HepG2 (cell line): Measurements from ENCODE around the gene BAHCC1. TPM values are rescaled to one million over a fixed set of nuclear protein-coding genes. Genes with fewer than 3 reads are reported as not detected.

Experiments
- BATF2 ChIP-seq: sonication (generic); formaldehyde crosslinking; IDR thresholded peaks from 2 replicates; pipeline ENCODE4 v1.8.0; 2022; ENCODE audit warnings: mild to moderate bottlenecking, missing genetic modification reagents, moderate library complexity
- E2F2 ChIP-seq: sonication (generic); formaldehyde crosslinking; IDR thresholded peaks from 2 replicates; pipeline ENCODE4 v1.4.0; 2020; ENCODE audit warnings: missing genetic modification reagents, borderline replicate concordance
- GTF3A ChIP-seq: sonication (generic); formaldehyde crosslinking; conservative IDR thresholded peaks from 2 replicates; pipeline ENCODE4 v1.4.0; 2020; ENCODE audit warnings: mild to moderate bottlenecking, missing genetic modification reagents
- HMG20B ChIP-seq: conservative IDR thresholded peaks from 2 replicates; pipeline ENCODE4 v1.6.1; 2016; ENCODE audit warnings: missing genetic modification reagents, missing compliant biosample characterization
- IRF1 ChIP-seq: sonication (generic); formaldehyde crosslinking; IDR thresholded peaks from 2 replicates; pipeline ENCODE4 v1.4.0; 2020; ENCODE audit warnings: low read depth, mild to moderate bottlenecking, missing genetic modification reagents
- NCOA1 ChIP-seq: sonication (generic); formaldehyde crosslinking; IDR thresholded peaks from 2 replicates; pipeline ENCODE4 v1.9.0; 2021; ENCODE audit warnings: missing genetic modification reagents
- NFE2L1 ChIP-seq: sonication (generic); formaldehyde crosslinking; IDR thresholded peaks from 2 replicates; pipeline ENCODE4 v1.4.0; 2020; ENCODE audit warnings: missing genetic modification reagents, mild to moderate bottlenecking, borderline replicate concordance
- POGZ ChIP-seq: sonication (generic); formaldehyde crosslinking; IDR thresholded peaks from 2 replicates; pipeline ENCODE4 v1.4.0; 2020; ENCODE audit warnings: mild to moderate bottlenecking, missing genetic modification reagents
- POLR2G ChIP-seq: fragments of 200-400 bp; formaldehyde crosslinking; IDR thresholded peaks from 2 replicates; pipeline ENCODE4 v1.6.1; 2018; ENCODE audit warnings: mild to moderate bottlenecking, low read depth, low read length, moderate library complexity
- RBAK ChIP-seq: sonication (generic); formaldehyde crosslinking; IDR thresholded peaks from 2 replicates; pipeline ENCODE4 v1.5.1; 2020; ENCODE audit warnings: mild to moderate bottlenecking, missing genetic modification reagents
- SNAPC2 ChIP-seq: sonication (generic); formaldehyde crosslinking; IDR thresholded peaks from 2 replicates; pipeline ENCODE4 v1.8.1; 2022; ENCODE audit warnings: mild to moderate bottlenecking, missing genetic modification reagents
- THAP9 ChIP-seq: sonication (generic); formaldehyde crosslinking; IDR thresholded peaks from 2 replicates; pipeline ENCODE4; 2020; ENCODE audit warnings: missing genetic modification reagents, mild to moderate bottlenecking, borderline replicate concordance
- ZBTB46 ChIP-seq: sonication (generic); formaldehyde crosslinking; IDR thresholded peaks from 2 replicates; pipeline ENCODE4 v1.4.0; 2020; ENCODE audit warnings: mild to moderate bottlenecking, missing genetic modification reagents, borderline replicate concordance
- ZIK1 ChIP-seq: sonication (generic); formaldehyde crosslinking; IDR thresholded peaks from 2 replicates; pipeline ENCODE4 v1.5.0; 2020; ENCODE audit warnings: mild to moderate bottlenecking, low read depth, missing genetic modification reagents, borderline replicate concordance
- ZNF101 ChIP-seq: sonication (generic); formaldehyde crosslinking; IDR thresholded peaks from 2 replicates; pipeline ENCODE4 v1.4.0; 2020; ENCODE audit warnings: mild to moderate bottlenecking, low read depth, missing genetic modification reagents, borderline replicate concordance
- ZNF451 ChIP-seq: sonication (generic); formaldehyde crosslinking; IDR thresholded peaks from 2 replicates; pipeline ENCODE4 v1.5.0; 2020; ENCODE audit warnings: mild to moderate bottlenecking, missing genetic modification reagents
- ZNF460 ChIP-seq: sonication (generic); formaldehyde crosslinking; IDR thresholded peaks from 2 replicates; pipeline ENCODE4 v1.5.1; 2020; ENCODE audit warnings: missing genetic modification reagents, mild to moderate bottlenecking, borderline replicate concordance
- ZNF678 ChIP-seq: sonication (generic); formaldehyde crosslinking; IDR thresholded peaks from 2 replicates; pipeline ENCODE4 v1.4.0; 2020; ENCODE audit warnings: mild to moderate bottlenecking, missing genetic modification reagents
- ZSCAN12 ChIP-seq: sonication (generic); formaldehyde crosslinking; IDR thresholded peaks from 2 replicates; pipeline ENCODE4 v1.9.0; 2021; ENCODE audit warnings: mild to moderate bottlenecking, missing genetic modification reagents
- ZSCAN30 ChIP-seq: sonication (generic); formaldehyde crosslinking; IDR thresholded peaks from 2 replicates; pipeline ENCODE4 v1.5.0; 2020; ENCODE audit warnings: mild to moderate bottlenecking, missing genetic modification reagents
- polyA plus RNA-seq, 8 experiments: library from polyadenylated mRNA; depleted of rRNA in 3 of 8; stranded (reverse) in 7 of 8; unstranded in 1 of 8; fragments of >200 nt; fragmentation: Illumina TruSeq in 4 of 8; extraction: Trizol in 4 of 8; gene quantifications; 2 replicates each; pipeline versions ENCODE4 v1.2.1 to v1.2.3, GENCODE V29; 2011 to 2016; ENCODE audit warnings: low read depth in 4 of 8, missing spikeins in 1 of 8, mixed read lengths in 1 of 8; ENCODE audit not compliant: insufficient read depth in 1 of 8
- total RNA-seq, 5 experiments: library from RNA; depleted of rRNA; stranded (reverse); fragments of >200 nt; fragmentation: Illumina TruSeq; extraction: Trizol; gene quantifications; 2 replicates each; pipeline ENCODE4 v1.2.3, GENCODE V29; 2016; ENCODE audit warnings: low read depth in 1 of 5

The BAHCC1 gene
- total and polyA plus RNA-seq, 2 of the 13 experiments (the other 11 are each of a cell fraction or from before 2014, with no cell fraction given), result 1.4 to 1.7 TPM

- 0 out of 2 replicates have a peak, but pooled peaks have one; percentile 62 for TF ChIP-seq ZBTB46
- TF ChIP-seq IRF1, result peak; percentile 79
- TF ChIP-seq HMG20B, result no peak
- peak; percentile 99 for TF ChIP-seq POLR2G
- TF ChIP-seq ZNF101, result no peak
- peak; percentile 84; the same call in 1 of the 2 replicates for TF ChIP-seq ZIK1 (CRISPR knock-in tag)
- TF ChIP-seq ZNF451 (CRISPR knock-in tag), result peak; percentile 29; the same call in 1 of the 2 replicates
- TF ChIP-seq ZSCAN30 (CRISPR knock-in tag), result no peak
- TF ChIP-seq SNAPC2 (CRISPR knock-in tag), result no peak
- TF ChIP-seq THAP9 (CRISPR knock-in tag), result 0 out of 2 replicates have a peak, but pooled peaks have one; percentile 23
- TF ChIP-seq ZNF678 (CRISPR knock-in tag), result no peak
- peak; percentile 60; the same call in 1 of the 2 replicates for TF ChIP-seq E2F2 (CRISPR knock-in tag)
- peak; percentile 86; the same call in 1 of the 2 replicates for TF ChIP-seq ZSCAN12 (CRISPR knock-in tag)
- TF ChIP-seq ZNF460 (CRISPR knock-in tag), result no peak
- TF ChIP-seq BATF2 (CRISPR knock-in tag), result no peak
- no peak for TF ChIP-seq GTF3A (CRISPR knock-in tag)
- TF ChIP-seq NFE2L1 (CRISPR knock-in tag), result no peak
- no peak for TF ChIP-seq NCOA1 (CRISPR knock-in tag)
- no peak for TF ChIP-seq RBAK (CRISPR knock-in tag)
- TF ChIP-seq POGZ (CRISPR knock-in tag), result peak; percentile 47
Observed at GRCh38 chr17:81512562-81513371, 117.5 kb downstream of the BAHCC1 start, which contains the start of gene ACTG1 (continued).
